Progenitor cell of endocrine pancreas (in vitro differentiated cells): Measurements from ENCODE around the gene HOXB4. TPM values are rescaled to one million over a fixed set of nuclear protein-coding genes. Genes with fewer than 3 reads are reported as not detected.

ENCODE experiments used
- DNase-seq: peaks from one replicate; pipeline ENCODE4 v3.0.0; 2021; ENCODE audit warnings: low spot score; ENCODE audit not compliant: unreplicated experiment
- H3K27ac Mint-ChIP-seq: 2 replicates; pipeline ENCODE4 v1.8.0; 2021; ENCODE audit warnings: mild to moderate bottlenecking, moderate library complexity, mixed read lengths
- H3K27me3 Mint-ChIP-seq: 2 replicates; pipeline ENCODE4 v1.8.0; 2021; ENCODE audit warnings: mixed read lengths
- H3K36me3 Mint-ChIP-seq: 2 replicates; pipeline ENCODE4 v1.8.0; 2022; ENCODE audit warnings: mixed read lengths; ENCODE audit not compliant: insufficient read depth
- H3K4me1 Mint-ChIP-seq: 2 replicates; pipeline ENCODE4 v1.8.0; 2021; ENCODE audit warnings: low read depth, mixed read lengths
- H3K4me3 Mint-ChIP-seq: 2 replicates; pipeline ENCODE4 v1.8.0; 2021; ENCODE audit warnings: low read depth, mild to moderate bottlenecking, moderate library complexity, mixed read lengths
- H3K9me3 Mint-ChIP-seq: 2 replicates; pipeline ENCODE4 v1.8.0; 2021; ENCODE audit warnings: low read depth, mixed read lengths
- long read RNA-seq: library from polyadenylated mRNA; unstranded; transcript quantifications from one replicate; pipeline ENCODE4 v2.0.0, GENCODE V29; 2020
- total RNA-seq: library from RNA; stranded (reverse); gene quantifications from 2 replicates; pipeline ENCODE4 v1.2.1, GENCODE V29; 2021
- TF ChIP-seq, protein P1 (sequence below): fragments of 200-600 bp; sonication (generic); IDR thresholded peaks from one replicate; pipeline ENCODE4 v1.5.0; 2021; ENCODE audit warnings: antibody characterized with exemption, mild to moderate bottlenecking; ENCODE audit not compliant: unreplicated experiment

Gene HOXB4
- total RNA-seq = 3.4 and 6.0 TPM in 2 replicates
- long read RNA-seq = 0 reads

DNA sequence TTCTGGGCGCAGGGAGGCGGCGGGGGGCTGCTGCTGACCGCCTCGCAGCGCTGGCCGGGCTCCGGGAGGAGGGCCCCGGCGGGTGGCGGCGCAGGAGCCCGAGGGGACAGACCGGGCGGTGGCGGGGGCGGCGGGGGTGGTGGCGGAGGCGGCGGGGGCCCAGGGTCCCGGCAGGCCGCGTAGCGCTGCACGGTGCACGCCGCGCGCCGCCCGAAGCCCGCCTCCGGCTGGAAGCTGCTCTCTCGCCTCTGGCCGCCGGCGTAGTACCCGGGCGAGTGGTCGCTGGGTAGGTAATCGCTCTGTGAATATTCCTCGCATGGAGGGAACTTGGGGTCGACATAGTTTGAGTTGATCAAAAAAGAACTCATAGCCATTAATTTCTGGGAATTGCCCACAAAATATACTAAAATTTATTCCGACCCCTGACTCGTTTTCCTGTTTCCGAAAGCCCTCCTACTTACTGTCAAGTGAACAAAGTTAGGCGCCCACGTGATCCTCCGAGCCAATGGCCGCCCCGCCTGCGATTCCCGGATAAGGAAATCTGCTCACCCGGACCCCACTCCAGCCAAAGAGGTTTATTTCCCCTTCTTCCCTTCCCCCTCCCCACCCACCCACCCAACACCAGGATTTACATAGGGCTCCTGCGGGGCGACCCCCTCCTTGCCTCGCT lies at the start of gene HOXB4:
Gene HOXB4 (minus strand): TSS at position 405 of the 670 bp plus-strand sequence. CDS start 31 bp downstream, at position 374.
- no peak for DNase-seq
- Mint-ChIP-seq H3K4me1 (peaks cover 11% of the 10 kb centered on the region), H3K27me3 (peaks cover 61% of the 10 kb centered on the region), H3K36me3 (no peaks in the 10 kb centered on the region), H3K4me3 (peak within 1 kb of the TSS; percentile 75), H3K27ac (peak within 1 kb of the TSS; percentile 78), H3K9me3 (no peaks in the 10 kb centered on the region)
- TF ChIP-seq, protein P1, sequence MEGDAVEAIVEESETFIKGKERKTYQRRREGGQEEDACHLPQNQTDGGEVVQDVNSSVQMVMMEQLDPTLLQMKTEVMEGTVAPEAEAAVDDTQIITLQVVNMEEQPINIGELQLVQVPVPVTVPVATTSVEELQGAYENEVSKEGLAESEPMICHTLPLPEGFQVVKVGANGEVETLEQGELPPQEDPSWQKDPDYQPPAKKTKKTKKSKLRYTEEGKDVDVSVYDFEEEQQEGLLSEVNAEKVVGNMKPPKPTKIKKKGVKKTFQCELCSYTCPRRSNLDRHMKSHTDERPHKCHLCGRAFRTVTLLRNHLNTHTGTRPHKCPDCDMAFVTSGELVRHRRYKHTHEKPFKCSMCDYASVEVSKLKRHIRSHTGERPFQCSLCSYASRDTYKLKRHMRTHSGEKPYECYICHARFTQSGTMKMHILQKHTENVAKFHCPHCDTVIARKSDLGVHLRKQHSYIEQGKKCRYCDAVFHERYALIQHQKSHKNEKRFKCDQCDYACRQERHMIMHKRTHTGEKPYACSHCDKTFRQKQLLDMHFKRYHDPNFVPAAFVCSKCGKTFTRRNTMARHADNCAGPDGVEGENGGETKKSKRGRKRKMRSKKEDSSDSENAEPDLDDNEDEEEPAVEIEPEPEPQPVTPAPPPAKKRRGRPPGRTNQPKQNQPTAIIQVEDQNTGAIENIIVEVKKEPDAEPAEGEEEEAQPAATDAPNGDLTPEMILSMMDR = no peak

DNA sequence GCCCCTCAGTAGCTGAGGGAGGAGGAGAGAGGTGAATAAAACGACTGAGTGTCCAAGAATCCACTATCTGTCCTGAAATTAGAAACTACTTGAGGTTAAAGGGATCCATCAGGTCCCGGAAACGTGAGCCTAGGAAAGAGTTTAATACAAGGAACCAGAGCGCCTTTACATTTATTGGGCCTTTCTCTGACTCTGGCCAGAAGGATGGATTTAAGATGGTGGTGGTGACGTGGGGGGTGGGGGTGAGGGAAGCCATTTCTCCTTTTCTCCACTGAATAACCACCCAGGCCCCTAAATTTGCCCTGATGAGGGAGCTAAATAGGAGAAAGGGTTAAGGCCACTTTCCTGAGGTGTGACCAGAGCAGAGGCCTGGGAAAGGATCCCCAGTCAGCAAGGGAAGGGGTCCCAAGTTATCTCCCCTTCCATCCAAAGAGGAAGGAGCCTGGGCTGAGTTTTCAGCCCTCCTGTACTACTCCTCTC lies 49.0 kb upstream of the HOXB4 start:
- Mint-ChIP-seq H3K4me3 (no peak overlapping the region), H3K36me3 (no peaks in the 10 kb centered on the region), H3K27me3 (peaks cover 93% of the 10 kb centered on the region), H3K27ac (no peak overlapping the region), H3K9me3 (no peaks in the 10 kb centered on the region), H3K4me1 (peaks cover 4% of the 10 kb centered on the region)
- no peak for DNase-seq
- TF ChIP-seq, protein P1 = no peak

GRCh38 chr17:48626245-48627117 lies 48.3 kb upstream of the HOXB4 start, which contains the start of gene HOXB9:
TSS of gene HOXB9 (minus strand) at chr17:48626358. CDS start at chr17:48626269, 89 bp downstream.
- TF ChIP-seq, protein P1 = no peak
- Mint-ChIP-seq H3K27ac (no peak within 1 kb of the TSS), H3K4me1 (peaks cover 4% of the 10 kb centered on the region), H3K9me3 (no peaks in the 10 kb centered on the region), H3K4me3 (peak within 1 kb of the TSS; percentile 11), H3K27me3 (peaks cover 93% of the 10 kb centered on the region), H3K36me3 (no peaks in the 10 kb centered on the region)
- DNase-seq = no peak

- Mint-ChIP-seq H3K27me3 (peaks cover 93% of the 10 kb centered on the region), H3K4me1 (peaks cover 4% of the 10 kb centered on the region), H3K4me3 (no peak overlapping the region), H3K9me3 (no peaks in the 10 kb centered on the region), H3K27ac (no peak overlapping the region), H3K36me3 (no peaks in the 10 kb centered on the region)
- TF ChIP-seq, protein P1 = no peak
- no peak for DNase-seq
Observed at GRCh38 chr17:48625495-48626244, 47.5 kb upstream of the HOXB4 start.
